OCI-LY1 (cell line): ENCODE data around the gene TTC39C.

Experiments used
- H2AFZ ChIP-seq: fragments of 200-600 bp; sonication (generic), shearing (Covaris generic); 2 replicates; pipeline ENCODE4 v1.6.0; 2014; ENCODE audit warnings: antibody characterized with exemption, mild to moderate bottlenecking, low read length
- H3F3A ChIP-seq: fragments of 200-600 bp; sonication (generic), shearing (Covaris generic); 2 replicates; pipeline ENCODE4 v1.6.0; 2014; ENCODE audit warnings: mild to moderate bottlenecking, antibody characterized with exemption, low read length, moderate library complexity; ENCODE audit not compliant: insufficient read depth
- H3K27ac ChIP-seq: fragments of 200-600 bp; sonication (generic); 2 replicates; pipeline ENCODE4 v1.5.1; 2014; ENCODE audit warnings: low read length, mixed run types, mild to moderate bottlenecking, low read depth; ENCODE audit not compliant: poor library complexity, severe bottlenecking
- H3K27me3 ChIP-seq: fragments of 200-600 bp; sonication (generic); 2 replicates; pipeline ENCODE4 v1.6.0; 2014; ENCODE audit warnings: antibody characterized with exemption, mild to moderate bottlenecking, low read length, moderate library complexity; ENCODE audit not compliant: insufficient read depth
- H3K36me3 ChIP-seq: fragments of 200-600 bp; sonication (generic); 2 replicates; pipeline ENCODE4 v1.6.1; 2014; ENCODE audit warnings: mild to moderate bottlenecking, antibody characterized with exemption, low read length, moderate library complexity, mixed read lengths; ENCODE audit not compliant: insufficient read depth
- H3K4me1 ChIP-seq: fragments of 200-600 bp; sonication (generic); 2 replicates; pipeline ENCODE4 v1.5.1; 2014; ENCODE audit warnings: mild to moderate bottlenecking, low read length, moderate library complexity; ENCODE audit not compliant: insufficient read depth, severe bottlenecking
- H3K4me2 ChIP-seq: fragments of 200-600 bp; sonication (generic), shearing (Covaris generic); 2 replicates; pipeline ENCODE4 v1.6.1; 2014; ENCODE audit warnings: low read length
- H3K4me3 ChIP-seq: fragments of 200-600 bp; sonication (generic); 2 replicates; pipeline ENCODE4 v1.5.1; 2014; ENCODE audit warnings: low read length, low read depth, mild to moderate bottlenecking, mixed read lengths; ENCODE audit not compliant: poor library complexity, severe bottlenecking
- H3K79me2 ChIP-seq: fragments of 200-600 bp; shearing (Covaris generic); 2 replicates; pipeline ENCODE4 v1.6.1; 2016; ENCODE audit warnings: mixed run types, low read length, mixed read lengths; ENCODE audit not compliant: insufficient read depth
- H3K9ac ChIP-seq: fragments of 200-600 bp; sonication (generic), shearing (Covaris generic); 2 replicates; pipeline ENCODE4 v1.6.1; 2014; ENCODE audit warnings: mild to moderate bottlenecking, low read length, mixed read lengths
- H3K9me2 ChIP-seq: fragments of 200-600 bp; sonication (generic), shearing (Covaris generic); 2 replicates; pipeline ENCODE4 v1.6.1; 2014; ENCODE audit warnings: low read depth, mild to moderate bottlenecking, low read length, mixed read lengths
- H3K9me3 ChIP-seq: fragments of 200-600 bp; shearing (Covaris generic); 2 replicates; pipeline ENCODE4 v1.6.1; 2014; ENCODE audit warnings: low read length, mixed read lengths
- H4K20me1 ChIP-seq: fragments of 200-600 bp; sonication (generic), shearing (Covaris generic); 2 replicates; pipeline ENCODE4 v1.6.0; 2016; ENCODE audit warnings: mild to moderate bottlenecking, low read length; ENCODE audit not compliant: insufficient read depth
- EZH2 ChIP-seq: fragments of 200-600 bp; sonication (generic), shearing (Covaris generic); IDR thresholded peaks from 2 replicates; pipeline ENCODE4 v1.8.0; 2017; ENCODE audit warnings: borderline replicate concordance, mixed run types, mild to moderate bottlenecking, antibody characterized with exemption, low read length, moderate library complexity, mixed read lengths
- TF ChIP-seq, protein P1 (sequence below): fragments of 200-600 bp; sonication (generic), shearing (Covaris generic); IDR thresholded peaks from 2 replicates; pipeline ENCODE4 v1.5.1; 2017; ENCODE audit warnings: mild to moderate bottlenecking, antibody characterized with exemption, low read length, moderate library complexity, mixed read lengths

Gene TTC39C

DNA sequence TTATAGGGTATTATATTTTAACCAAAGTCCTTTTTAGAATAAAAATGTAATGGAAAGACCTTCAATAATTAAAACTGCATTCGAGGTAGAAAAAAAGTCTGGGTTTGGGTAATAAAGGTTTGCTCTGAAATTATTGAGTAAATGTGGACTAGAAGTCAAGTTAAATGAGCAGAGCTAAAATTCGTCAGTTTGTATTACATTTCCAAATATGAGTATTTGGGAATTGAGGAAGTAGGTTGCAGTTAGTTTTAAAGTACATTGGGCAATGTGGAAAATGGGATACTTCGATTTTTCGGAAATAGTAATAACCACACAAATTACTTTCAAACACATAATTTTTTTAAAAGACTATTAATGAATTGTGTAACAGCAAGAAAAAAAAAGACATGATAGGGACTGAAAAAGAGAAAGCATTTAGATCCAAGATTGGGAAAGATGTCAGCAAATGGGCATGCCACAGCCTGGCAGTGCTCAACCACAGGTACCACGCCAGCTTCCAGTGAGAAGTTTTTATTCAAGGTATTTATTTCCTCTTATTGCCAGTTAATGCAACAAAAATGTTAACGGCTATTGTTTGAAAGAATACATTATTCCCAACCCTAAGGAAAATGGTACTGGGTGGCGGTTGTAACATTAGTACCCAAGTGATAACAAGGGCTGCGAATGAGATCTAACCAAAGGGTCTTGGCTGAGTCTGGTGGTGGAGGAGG is 50.0 kb downstream of the TTC39C start:
- H3K4me1 ChIP-seq: no peaks in the 10 kb centered on the region
- H3K9me3 ChIP-seq: no peaks in the 10 kb centered on the region
- H3K9me2 ChIP-seq: no peaks in the 10 kb centered on the region
- no peak overlapping the region for H3K4me3 ChIP-seq
- peaks cover 3% of the 10 kb centered on the region; the same call in 1 of the 2 replicates for H3K27me3 ChIP-seq
- no peaks in the 10 kb centered on the region for H4K20me1 ChIP-seq
- H3K27ac ChIP-seq: no peak overlapping the region
- no peak overlapping the region for H3K9ac ChIP-seq
- TF ChIP-seq, protein P1, sequence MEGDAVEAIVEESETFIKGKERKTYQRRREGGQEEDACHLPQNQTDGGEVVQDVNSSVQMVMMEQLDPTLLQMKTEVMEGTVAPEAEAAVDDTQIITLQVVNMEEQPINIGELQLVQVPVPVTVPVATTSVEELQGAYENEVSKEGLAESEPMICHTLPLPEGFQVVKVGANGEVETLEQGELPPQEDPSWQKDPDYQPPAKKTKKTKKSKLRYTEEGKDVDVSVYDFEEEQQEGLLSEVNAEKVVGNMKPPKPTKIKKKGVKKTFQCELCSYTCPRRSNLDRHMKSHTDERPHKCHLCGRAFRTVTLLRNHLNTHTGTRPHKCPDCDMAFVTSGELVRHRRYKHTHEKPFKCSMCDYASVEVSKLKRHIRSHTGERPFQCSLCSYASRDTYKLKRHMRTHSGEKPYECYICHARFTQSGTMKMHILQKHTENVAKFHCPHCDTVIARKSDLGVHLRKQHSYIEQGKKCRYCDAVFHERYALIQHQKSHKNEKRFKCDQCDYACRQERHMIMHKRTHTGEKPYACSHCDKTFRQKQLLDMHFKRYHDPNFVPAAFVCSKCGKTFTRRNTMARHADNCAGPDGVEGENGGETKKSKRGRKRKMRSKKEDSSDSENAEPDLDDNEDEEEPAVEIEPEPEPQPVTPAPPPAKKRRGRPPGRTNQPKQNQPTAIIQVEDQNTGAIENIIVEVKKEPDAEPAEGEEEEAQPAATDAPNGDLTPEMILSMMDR: no peak
- no peaks in the 10 kb centered on the region for H3F3A ChIP-seq
- H3K79me2 ChIP-seq: no peaks in the 10 kb centered on the region
- H2AFZ ChIP-seq: no peak overlapping the region
- no peak overlapping the region for H3K4me2 ChIP-seq
- no peaks in the 10 kb centered on the region for H3K36me3 ChIP-seq

DNA sequence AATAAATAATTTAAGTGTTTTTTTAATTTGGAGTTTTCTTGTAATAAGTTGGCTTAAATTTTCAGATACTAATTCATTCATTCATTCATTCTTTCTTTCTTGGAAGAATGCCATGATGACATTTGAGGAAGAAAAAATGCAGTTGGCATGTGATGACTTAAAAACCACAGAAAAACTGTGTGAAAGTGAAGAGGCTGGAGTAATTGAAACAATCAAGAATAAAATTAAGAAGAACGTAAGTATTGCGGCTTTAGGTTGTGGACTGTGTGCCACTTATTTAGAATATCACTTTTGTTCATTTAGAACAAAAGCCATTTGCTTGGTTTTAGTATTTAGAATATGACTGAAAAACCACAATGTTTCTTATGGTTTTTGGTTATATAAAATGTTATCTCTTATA is 51.4 kb downstream of the TTC39C start:
- no peaks in the 10 kb centered on the region for H3K9me2 ChIP-seq
- no peak overlapping the region for H3K27ac ChIP-seq
- H3K36me3 ChIP-seq: no peaks in the 10 kb centered on the region
- TF ChIP-seq, protein P1: no peak
- TF ChIP-seq EZH2: no peak
- H3K9ac ChIP-seq: no peak overlapping the region
- H3F3A ChIP-seq: no peaks in the 10 kb centered on the region
- H3K4me1 ChIP-seq: no peaks in the 10 kb centered on the region
- no peak overlapping the region for H2AFZ ChIP-seq
- peaks cover 3% of the 10 kb centered on the region; the same call in 1 of the 2 replicates for H3K27me3 ChIP-seq
- H3K4me2 ChIP-seq: no peak overlapping the region
- H4K20me1 ChIP-seq: no peaks in the 10 kb centered on the region
- no peak overlapping the region for H3K4me3 ChIP-seq
- no peaks in the 10 kb centered on the region for H3K9me3 ChIP-seq
- H3K79me2 ChIP-seq: no peaks in the 10 kb centered on the region

DNA sequence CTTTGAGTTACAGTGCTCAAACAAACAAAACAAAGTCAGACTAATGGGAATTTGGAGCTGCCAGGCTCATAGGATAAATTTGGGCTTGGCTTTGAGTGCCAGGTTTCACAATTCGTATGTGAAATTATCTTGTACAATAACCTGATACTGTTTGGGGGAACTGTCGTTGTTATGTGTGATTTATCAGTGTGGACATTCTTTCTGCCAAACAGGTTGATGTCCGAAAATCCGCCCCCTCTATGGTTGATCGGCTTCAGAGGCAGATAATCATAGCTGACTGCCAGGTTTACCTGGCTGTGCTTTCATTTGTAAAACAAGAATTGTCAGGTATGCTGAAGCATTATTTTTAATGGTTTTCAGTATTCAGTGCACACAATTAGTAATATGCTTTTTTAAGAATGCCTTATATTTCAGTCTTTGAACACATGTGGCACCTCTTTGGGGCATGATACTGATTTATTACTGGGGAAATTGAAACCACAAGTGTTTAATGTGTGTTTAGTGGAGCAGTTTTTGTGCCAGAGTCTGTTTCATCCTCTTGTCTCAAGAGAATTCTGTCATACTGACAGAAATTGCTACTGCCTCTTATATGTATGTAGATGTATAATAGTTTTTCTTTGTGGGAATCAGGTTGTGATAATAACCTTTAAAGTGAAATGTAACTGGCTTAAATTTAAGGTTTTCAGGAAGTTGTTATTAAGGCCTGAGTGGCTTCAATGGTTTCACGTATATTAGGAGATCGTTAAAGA is 54.6 kb downstream of the TTC39C start:
- no peaks in the 10 kb centered on the region for H3K79me2 ChIP-seq
- TF ChIP-seq, protein P1: no peak
- no peak for TF ChIP-seq EZH2
- H3K27me3 ChIP-seq: peaks cover 3% of the 10 kb centered on the region; the same call in 1 of the 2 replicates
- H3K9ac ChIP-seq: no peak overlapping the region
- H3K36me3 ChIP-seq: no peaks in the 10 kb centered on the region
- H3K9me2 ChIP-seq: no peaks in the 10 kb centered on the region
- no peaks in the 10 kb centered on the region for H3K9me3 ChIP-seq
- no peaks in the 10 kb centered on the region for H3F3A ChIP-seq
- H3K27ac ChIP-seq: no peak overlapping the region
- H3K4me1 ChIP-seq: no peaks in the 10 kb centered on the region
- H3K4me3 ChIP-seq: no peak overlapping the region
- no peak overlapping the region for H3K4me2 ChIP-seq
- H2AFZ ChIP-seq: no peak overlapping the region
- no peaks in the 10 kb centered on the region for H4K20me1 ChIP-seq
